ENCODE results near the gene TP53INP2.
"Not testable (repeated sequence)": the region's sequence is repeated elsewhere in the genome, so short reads cannot be mapped to it uniquely, and the experiment has no call there.

The TP53INP2 gene

DNA sequence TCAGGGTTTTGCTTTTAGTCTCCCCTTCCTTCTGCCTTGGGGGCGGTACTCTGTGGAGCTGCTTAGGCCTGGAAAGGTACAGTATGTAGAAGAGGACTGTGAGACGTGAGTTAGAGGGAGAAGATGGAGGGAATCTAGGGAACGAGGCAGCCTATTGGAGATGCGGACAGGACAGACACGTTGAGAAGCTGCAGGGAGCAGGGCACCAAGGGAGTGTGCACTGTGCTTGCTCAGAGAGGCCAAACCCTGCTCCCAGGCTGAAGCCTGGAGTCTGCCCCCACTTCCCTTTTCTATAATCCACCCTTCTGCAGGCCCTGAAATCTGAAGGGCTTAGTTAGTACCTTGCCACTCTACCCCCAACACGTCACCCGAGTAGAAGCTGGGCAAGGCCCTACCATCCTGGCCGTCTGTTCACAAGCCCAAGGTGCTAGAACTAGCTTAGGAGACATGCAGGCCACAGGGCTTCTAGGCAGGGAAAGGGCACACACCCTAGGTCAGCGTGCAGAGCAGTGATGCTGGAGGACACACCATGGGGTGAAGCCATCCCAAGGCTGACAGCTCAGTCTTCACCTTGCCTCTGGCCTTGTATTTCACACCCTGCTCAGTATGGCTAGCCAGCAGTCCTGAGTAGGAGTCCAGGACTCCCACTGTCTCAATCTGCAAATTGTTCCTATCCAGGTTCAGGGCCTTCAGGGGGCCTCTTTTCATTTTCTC is 6.9 kb downstream of the TP53INP2 start:
- no peak overlapping the region for H3K4me3 ChIP-seq (ENCODE audit: low read depth, low read length)
- no peak for DNase-seq (ENCODE audit: low read depth)

DNA sequence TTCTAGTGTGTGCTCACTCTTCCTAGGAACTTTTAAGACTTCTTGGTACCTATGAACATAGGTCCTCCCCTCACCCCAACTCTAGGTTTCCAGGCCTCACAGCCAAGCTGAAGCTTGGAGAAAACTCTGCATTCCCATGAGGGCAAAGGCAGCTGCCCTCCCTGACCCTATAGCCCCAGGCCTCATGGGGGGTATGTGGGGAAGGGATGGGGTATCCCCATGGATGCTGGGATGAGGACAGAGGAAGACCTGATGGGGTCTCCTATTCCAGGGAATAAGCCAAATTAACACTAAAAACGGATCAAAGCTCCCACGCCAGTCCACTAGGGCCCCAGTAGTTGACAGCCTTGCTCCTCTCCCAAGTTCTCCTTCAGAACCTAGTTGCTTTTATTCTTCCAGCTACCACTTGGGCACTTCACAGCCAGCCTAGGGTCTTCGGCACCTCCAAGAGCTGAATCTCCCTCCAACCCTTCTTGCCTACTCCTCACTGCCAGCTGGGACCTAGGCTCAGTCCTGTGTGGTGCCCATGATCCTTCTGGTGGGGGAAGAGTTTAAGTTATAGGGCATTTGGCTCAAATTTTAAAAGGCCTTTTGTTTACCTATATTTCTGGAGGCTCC is 7.8 kb downstream of the TP53INP2 start:
- TF ChIP-seq, protein P1, sequence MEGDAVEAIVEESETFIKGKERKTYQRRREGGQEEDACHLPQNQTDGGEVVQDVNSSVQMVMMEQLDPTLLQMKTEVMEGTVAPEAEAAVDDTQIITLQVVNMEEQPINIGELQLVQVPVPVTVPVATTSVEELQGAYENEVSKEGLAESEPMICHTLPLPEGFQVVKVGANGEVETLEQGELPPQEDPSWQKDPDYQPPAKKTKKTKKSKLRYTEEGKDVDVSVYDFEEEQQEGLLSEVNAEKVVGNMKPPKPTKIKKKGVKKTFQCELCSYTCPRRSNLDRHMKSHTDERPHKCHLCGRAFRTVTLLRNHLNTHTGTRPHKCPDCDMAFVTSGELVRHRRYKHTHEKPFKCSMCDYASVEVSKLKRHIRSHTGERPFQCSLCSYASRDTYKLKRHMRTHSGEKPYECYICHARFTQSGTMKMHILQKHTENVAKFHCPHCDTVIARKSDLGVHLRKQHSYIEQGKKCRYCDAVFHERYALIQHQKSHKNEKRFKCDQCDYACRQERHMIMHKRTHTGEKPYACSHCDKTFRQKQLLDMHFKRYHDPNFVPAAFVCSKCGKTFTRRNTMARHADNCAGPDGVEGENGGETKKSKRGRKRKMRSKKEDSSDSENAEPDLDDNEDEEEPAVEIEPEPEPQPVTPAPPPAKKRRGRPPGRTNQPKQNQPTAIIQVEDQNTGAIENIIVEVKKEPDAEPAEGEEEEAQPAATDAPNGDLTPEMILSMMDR (IDR thresholded peaks at IDR 0.05; ENCODE audit: control insufficient read depth, extremely low read depth, insufficient read depth): no peak
- DNase-seq (ENCODE audit: low read depth): no peak
- no peak overlapping the region for H3K4me3 ChIP-seq (ENCODE audit: low read depth, low read length)

More for the DNA sequence above, 6.9 kb downstream of the TP53INP2 start:
- TF ChIP-seq, protein P1 (IDR thresholded peaks at IDR 0.05; ENCODE audit: control insufficient read depth, extremely low read depth, insufficient read depth): no peak

DNA sequence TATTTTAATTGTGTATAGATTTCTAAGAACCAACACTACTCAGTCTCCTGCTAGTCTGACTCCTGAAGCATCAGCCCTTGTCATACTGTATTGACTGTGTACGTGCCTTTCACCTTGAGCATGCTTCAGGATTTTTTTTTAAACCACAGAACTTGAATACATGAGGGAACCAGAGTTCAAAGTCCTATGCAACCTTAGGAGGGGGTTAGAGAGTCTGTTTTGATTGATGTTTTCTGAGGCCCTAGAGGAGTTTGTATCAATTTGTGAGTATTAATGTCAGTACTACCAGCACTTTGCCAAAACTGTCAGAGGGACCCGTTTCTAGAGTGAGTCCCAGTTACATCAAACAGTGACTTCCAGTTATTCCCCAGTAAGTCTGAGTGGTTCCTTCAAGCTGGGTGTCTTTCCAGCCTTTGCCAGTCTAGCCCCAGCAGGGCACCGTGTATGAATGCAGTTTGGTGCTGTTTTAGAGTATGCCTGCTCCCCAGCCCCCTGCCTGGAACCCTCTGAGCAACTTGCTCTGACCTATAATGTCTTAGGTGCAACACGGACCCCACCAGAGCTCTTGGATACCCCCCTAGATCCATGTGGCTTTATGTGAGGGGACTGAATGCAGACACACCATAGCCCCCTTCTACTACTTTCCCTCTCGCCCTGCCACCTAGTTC is 8.5 kb downstream of the TP53INP2 start:
- no peak for DNase-seq (ENCODE audit: low read depth)
- TF ChIP-seq, protein P1 (IDR thresholded peaks at IDR 0.05; ENCODE audit: control insufficient read depth, extremely low read depth, insufficient read depth): no peak
- H3K4me3 ChIP-seq (ENCODE audit: low read depth, low read length): no peak overlapping the region

DNA sequence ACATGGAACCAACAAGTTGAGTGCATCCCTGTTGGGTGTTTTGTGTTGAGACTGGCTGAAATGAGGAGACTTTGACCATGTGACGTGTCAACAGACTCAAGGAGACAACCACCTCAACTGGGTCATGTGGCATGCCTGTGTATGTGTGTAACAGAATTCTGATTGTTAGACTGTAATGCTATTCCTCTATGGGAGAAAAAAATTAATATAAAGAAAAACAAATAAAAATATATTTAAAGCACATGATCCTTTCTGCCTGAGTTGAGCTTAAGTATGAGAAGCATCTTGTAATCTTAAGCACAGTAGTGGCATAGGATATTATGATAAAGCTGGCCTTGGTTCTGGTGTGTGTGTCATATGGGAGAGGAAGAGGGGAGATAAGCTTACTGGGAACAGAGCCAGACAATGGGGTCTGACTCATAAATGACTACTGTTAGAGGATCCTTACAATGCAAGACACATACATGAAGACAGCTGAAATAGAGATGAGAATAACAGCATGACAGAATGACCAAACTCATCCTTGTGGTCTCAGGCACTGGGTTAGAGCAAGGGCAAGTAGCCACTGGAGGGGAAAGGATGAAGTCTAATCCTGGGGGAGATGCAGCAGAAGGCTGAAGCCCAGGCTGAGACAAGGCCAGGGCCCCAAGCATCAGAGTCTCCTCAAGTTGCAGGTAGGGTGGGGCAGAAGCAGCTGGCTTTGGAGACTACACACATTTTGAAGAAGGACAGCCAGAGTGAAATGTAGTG is 9.2 kb downstream of the TP53INP2 start:
- DNase-seq (ENCODE audit: low read depth): no peak
- H3K4me3 ChIP-seq (ENCODE audit: low read depth, low read length): no peak overlapping the region
- TF ChIP-seq, protein P1 (IDR thresholded peaks at IDR 0.05; ENCODE audit: control insufficient read depth, extremely low read depth, insufficient read depth): no peak

DNA sequence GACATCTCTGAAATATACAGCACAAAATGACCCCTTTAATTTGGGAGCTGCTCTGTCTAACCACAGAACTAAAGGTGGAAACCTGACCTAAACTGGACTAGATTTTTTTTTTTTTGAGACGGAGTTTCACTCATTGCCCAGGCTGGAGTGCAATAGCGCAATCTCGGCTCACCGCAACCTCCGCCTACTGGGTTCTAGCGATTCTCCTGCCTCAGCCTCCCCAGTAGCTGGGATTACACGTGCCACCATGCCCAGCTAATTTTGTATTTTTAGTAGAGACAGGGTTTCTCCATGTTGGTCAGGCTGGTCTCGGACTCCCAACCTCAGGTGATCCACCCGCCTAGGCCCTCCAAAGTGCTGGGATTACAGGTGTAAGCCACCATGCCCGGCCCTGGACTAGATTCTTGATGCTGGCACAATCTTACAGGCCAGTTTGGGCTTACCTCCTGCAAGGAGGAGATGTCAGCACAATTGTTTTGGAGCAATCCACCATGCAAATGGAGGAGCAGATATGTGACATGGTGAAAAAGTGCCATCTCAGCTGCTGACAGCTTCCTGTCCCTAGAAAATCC is 9.9 kb downstream of the TP53INP2 start:
- DNase-seq (ENCODE audit: low read depth); H3K4me3 ChIP-seq (ENCODE audit: low read depth, low read length): not testable (repeated sequence)

DNA sequence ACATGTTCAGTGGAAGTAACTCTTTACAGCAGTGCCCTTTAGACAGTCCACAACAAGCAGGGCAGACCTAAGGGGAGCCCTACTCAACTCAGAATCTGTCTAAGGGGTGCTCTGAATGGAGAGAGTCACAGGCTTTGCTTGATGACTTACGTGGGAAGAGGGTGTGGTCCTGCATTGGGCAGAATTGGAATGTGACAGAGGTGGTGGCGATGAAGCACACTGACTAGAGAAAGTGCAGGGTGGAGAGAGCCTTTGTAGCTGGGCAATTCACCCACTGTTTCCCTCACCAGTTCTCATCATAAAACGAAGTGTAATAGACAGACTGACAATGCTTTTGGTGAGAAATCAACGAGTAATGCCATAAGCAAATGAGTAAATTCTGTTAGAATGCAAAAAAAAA is 11.2 kb downstream of the TP53INP2 start:
- DNase-seq (ENCODE audit: low read depth): no peak
- TF ChIP-seq, protein P1 (IDR thresholded peaks at IDR 0.05; ENCODE audit: control insufficient read depth, extremely low read depth, insufficient read depth): no peak
- no peak overlapping the region for H3K4me3 ChIP-seq (ENCODE audit: low read depth, low read length)

DNA sequence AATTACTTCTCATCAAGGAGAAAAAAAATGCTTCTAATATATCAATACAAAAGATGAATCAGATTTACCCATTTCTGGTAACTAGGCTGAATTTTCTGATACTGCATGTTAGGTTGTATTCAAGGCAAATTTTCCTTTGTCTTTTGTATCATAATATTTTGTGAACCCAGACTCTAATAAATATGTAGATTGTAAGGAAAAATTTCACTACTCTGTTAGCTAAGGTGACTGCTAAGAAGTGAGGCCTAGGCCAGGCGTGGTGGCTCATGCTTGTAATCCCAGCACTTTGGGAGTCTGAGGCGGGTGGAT is 12.7 kb downstream of the TP53INP2 start:
- TF ChIP-seq, protein P1 (IDR thresholded peaks at IDR 0.05; ENCODE audit: control insufficient read depth, extremely low read depth, insufficient read depth): no peak
- no peak for DNase-seq (ENCODE audit: low read depth)

More for the DNA sequence above, 12.7 kb downstream of the TP53INP2 start:
- no peak overlapping the region for H3K4me3 ChIP-seq (ENCODE audit: low read depth, low read length)

Data from LNCaP clone FGC (cell line).